HCT116 (cell line): ENCODE data around the gene ARL2. TPM values are rescaled to one million over a fixed set of nuclear protein-coding genes. Genes with fewer than 3 reads are reported as not detected.
A peak's percentile ranks its signal among the peaks of the same experiment; 100 is the strongest.

ENCODE experiments used
- ATAC-seq: fragments of 200-7000 bp; cut with Tn5 transposase; 2 replicates; pipeline ENCODE4 v1.9.1; 2020; ENCODE audit warnings: mild to moderate bottlenecking, moderate library complexity
- BruUV-seq: library from RNA; stranded (reverse); fragments of 400-500 nt; replicated peaks from 2 replicates; lab custom pipeline; 2021; lab: Mats Ljungman, UMichigan
- CTCF ChIA-PET: fragments of 300-600 bp; sonication (Branson Sonifier 250); formaldehyde crosslinking; loops from one replicate; lab custom pipeline; 2021; ENCODE audit warnings: antibody characterized with exemption; lab: Charles Lee
- POLR2A ChIA-PET: fragments of 300-600, 350-600 bp; sonication (Branson Sonifier 250); formaldehyde crosslinking; loops from one replicate; lab custom pipeline; 2021; ENCODE audit warnings: antibody characterized with exemption; lab: Charles Lee
- RAD21 ChIA-PET, 2 experiments: fragments of 300-600 bp; sonication (Branson Sonifier 250); formaldehyde crosslinking; loops; one replicate each; lab custom pipeline; 2023; ENCODE audit warnings: low total read pairs in 2 of 2; ENCODE audit not compliant: uncharacterized antibody in 2 of 2, unreplicated experiment in 2 of 2, low non-redundant PET in 1 of 2; lab: Charles Lee
- DNase-seq: peaks from one replicate; pipeline ENCODE4 v3.0.0-alpha.2; 2010; ENCODE audit warnings: low read depth, low spot score
- H2AFZ ChIP-seq: fragments of 200-600 bp; shearing (Covaris generic), sonication (generic); 2 replicates; pipeline ENCODE4 v1.6.1; 2017; ENCODE audit warnings: low read depth, mixed run types, mixed read lengths, antibody characterized with exemption, low read length; ENCODE audit not compliant: poor library complexity, severe bottlenecking
- H3K27ac ChIP-seq: 2 replicates; pipeline ENCODE4 v1.5.1; 2012; ENCODE audit warnings: low read depth, low read length
- H3K27me3 ChIP-seq: fragments of 200-600 bp; sonication (generic); 2 replicates; pipeline ENCODE4 v1.6.1; 2016; ENCODE audit warnings: mixed run types, low read length, mixed read lengths; ENCODE audit not compliant: insufficient read depth
- H3K36me3 ChIP-seq, 2 experiments: fragments of 200-500 bp in 1 of 2; fragments of 200-600 bp in 1 of 2; sonication (Bioruptor generic) in 1 of 2; sonication (generic) in 1 of 2; 2 replicates each; pipeline versions ENCODE4 v1.5.1 to v1.6.1; 2014 to 2016; ENCODE audit warnings: low read length in 2 of 2, inconsistent platforms in 1 of 2, mixed read lengths in 1 of 2, mixed run types in 1 of 2; ENCODE audit not compliant: insufficient read depth in 2 of 2, control insufficient read depth in 1 of 2
- H3K4me1 ChIP-seq, 2 experiments: fragments of 200-600 bp in 1 of 2; sonication (generic) in 1 of 2; 2 replicates each; pipeline versions ENCODE4 v1.5.1 to v1.6.1; 2012 to 2017; ENCODE audit warnings: low read length in 2 of 2, inconsistent platforms in 1 of 2, mild to moderate bottlenecking in 1 of 2, mixed read lengths in 1 of 2, mixed run types in 1 of 2, moderate library complexity in 1 of 2; ENCODE audit not compliant: insufficient read depth in 2 of 2, control insufficient read depth in 1 of 2
- H3K4me2 ChIP-seq: fragments of 200-600 bp; sonication (generic); 2 replicates; pipeline ENCODE4 v1.6.1; 2017; ENCODE audit warnings: mixed run types, low read length, mixed read lengths
- H3K4me3 ChIP-seq, 2 experiments: fragments of 200-600 bp in 1 of 2; sonication (generic) in 1 of 2; replicated peaks in 1 of 2; 2 replicates each; pipeline ENCODE4 v1.5.1; 2011 to 2016; ENCODE audit warnings: low read length in 2 of 2, control low read depth in 1 of 2, low read depth in 1 of 2, mild to moderate bottlenecking in 1 of 2, mixed read lengths in 1 of 2, mixed run types in 1 of 2
- H3K79me2 ChIP-seq: fragments of 200-600 bp; sonication (generic); 2 replicates; pipeline ENCODE4 v1.6.1; 2017; ENCODE audit warnings: mild to moderate bottlenecking, mixed run types, low read length, moderate library complexity, mixed read lengths; ENCODE audit not compliant: insufficient read depth
- H3K9ac ChIP-seq: fragments of 200-600 bp; sonication (generic); 2 replicates; pipeline ENCODE4 v1.6.1; 2016; ENCODE audit warnings: low read length, mixed read lengths
- H3K9me2 ChIP-seq: fragments of 200-600 bp; sonication (generic), shearing (Covaris generic); 2 replicates; pipeline ENCODE4 v1.6.1; 2017; ENCODE audit warnings: mixed run types, mild to moderate bottlenecking, moderate library complexity; ENCODE audit not compliant: insufficient read depth
- H3K9me3 ChIP-seq, 2 experiments: fragments of 200-500 bp in 1 of 2; fragments of 200-600 bp in 1 of 2; sonication (Bioruptor generic) in 1 of 2; sonication (generic) in 1 of 2; 2 replicates each; pipeline ENCODE4 v1.6.1; 2014 to 2017; ENCODE audit warnings: low read length in 2 of 2, mixed read lengths in 2 of 2, inconsistent platforms in 1 of 2, low read depth in 1 of 2, mild to moderate bottlenecking in 1 of 2, mixed run types in 1 of 2, moderate library complexity in 1 of 2; ENCODE audit not compliant: control insufficient read depth in 1 of 2, insufficient read depth in 1 of 2
- H4K20me1 ChIP-seq: fragments of 200-600 bp; sonication (generic), shearing (Covaris generic); 2 replicates; pipeline ENCODE4 v1.6.1; 2017; ENCODE audit warnings: mixed run types, mild to moderate bottlenecking, moderate library complexity; ENCODE audit not compliant: insufficient read depth
- EGR1 ChIP-seq: IDR thresholded peaks from 2 replicates; pipeline ENCODE4 v1.6.1; 2012; ENCODE audit warnings: low read depth
- JUND ChIP-seq: IDR thresholded peaks from 2 replicates; pipeline ENCODE4 v1.6.1; 2012
- RAD21 ChIP-seq: IDR thresholded peaks from 2 replicates; pipeline ENCODE4 v1.6.1; 2012; ENCODE audit warnings: low read depth, mild to moderate bottlenecking
- YY1 ChIP-seq: IDR thresholded peaks from 2 replicates; pipeline ENCODE4 v1.6.1; 2011; ENCODE audit warnings: low read length, low read depth, moderate library complexity, mild to moderate bottlenecking; ENCODE audit not compliant: insufficient replicate concordance; ENCODE audit errors: extremely low read depth
- ZNF274 ChIP-seq: fragments of 200-500 bp; sonication (Bioruptor generic); IDR thresholded peaks from 2 replicates; pipeline ENCODE4 v1.6.1; 2014; ENCODE audit warnings: mild to moderate bottlenecking, low read depth, low read length, inconsistent platforms
- intact Hi-C: fragments of 100-400 bp; cut with micrococcal nuclease; formaldehyde crosslinking; loops from 2 replicates; pipeline ENCODE4 v1.10.0; 2022
- total RNA-seq: library from RNA; stranded (reverse); gene quantifications from one replicate; pipeline ENCODE4 v1.2.1, GENCODE V29; 2021; ENCODE audit not compliant: unreplicated experiment
- TF ChIP-seq, protein P1 (sequence below), 3 experiments: fragments of 200-600 bp in 1 of 3; sonication (generic) in 1 of 3; IDR thresholded peaks in 2 of 3; conservative IDR thresholded peaks in 1 of 3; 2 replicates each; pipeline ENCODE4 v1.5.1; 2012 to 2017; ENCODE audit warnings: low read depth in 2 of 3, low read length in 2 of 3, antibody characterized with exemption in 1 of 3, borderline replicate concordance in 1 of 3, control low read depth in 1 of 3, mild to moderate bottlenecking in 1 of 3, mixed read lengths in 1 of 3, mixed run types in 1 of 3, moderate library complexity in 1 of 3; ENCODE audit not compliant: insufficient read depth in 1 of 3

ARL2 gene
- total RNA-seq, 1 experiment from 2014 or later = 68.7 TPM

DNA sequence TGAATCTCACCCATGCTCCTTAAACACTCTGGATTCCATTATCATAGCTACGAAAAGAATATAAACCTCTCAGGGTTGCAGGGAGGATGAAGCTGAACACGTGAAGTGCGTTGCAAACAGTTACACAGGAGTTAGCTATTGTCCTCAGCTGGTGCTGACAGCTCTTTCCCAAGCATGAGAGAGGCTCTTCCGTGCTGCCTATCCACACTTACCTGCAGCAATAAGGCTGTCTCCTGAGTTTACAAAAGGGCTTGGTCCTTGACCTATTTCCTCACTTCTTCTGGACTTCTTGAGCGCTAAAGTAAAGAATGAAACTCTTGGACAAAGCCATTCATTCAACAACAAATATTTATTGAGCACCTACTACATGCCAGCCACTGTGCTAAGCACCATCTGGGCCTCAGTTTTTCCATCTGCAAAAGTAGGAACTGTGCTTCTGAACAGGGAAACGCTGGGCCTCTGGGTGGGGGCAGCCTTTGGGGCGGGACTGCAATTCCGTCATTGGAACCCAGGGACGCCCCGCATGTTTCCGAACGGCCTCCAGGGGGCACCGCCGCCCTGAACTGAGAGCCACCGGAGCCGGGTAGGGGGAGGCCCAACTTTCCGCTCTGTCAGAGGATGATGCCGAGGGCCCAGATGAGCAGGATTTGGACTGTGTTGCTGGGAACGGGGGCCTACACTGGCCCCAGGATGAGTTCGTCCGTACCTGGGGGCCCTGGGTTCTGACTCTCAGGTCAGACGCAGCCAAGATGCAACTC is 651 bp upstream of the ARL2 start:
- no peak overlapping the region for H2AFZ ChIP-seq
- CTCF ChIA-PET = interaction anchor here (0.7 to 3.0 kb wide), 11 partner anchors 16 to 172 kb away, joined by 3 to 21 read pairs (median 4); partner anchors contain the start of genes BATF2 and SAC3D1
- peak overlapping the region; percentile 91 for H3K4me2 ChIP-seq

More for the DNA sequence above, 651 bp upstream of the ARL2 start:
- ChIA-PET RAD21 (interaction anchor here in 1 of 2 experiments (0.7 to 1.2 kb wide), 2 partner anchors 16 to 89 kb away, joined by 3 read pairs; partner anchors contain the start of gene PPP2R5B), POLR2A (interaction anchor here (0.5 to 2.0 kb wide), 7 partner anchors 11 to 1186 kb away, joined by 3 to 9 read pairs (median 3); partner anchors contain the start of genes BATF2 and TM7SF2)
- Histone ChIP-seq H3K79me2 (0 out of 2 replicates have a peak, but pooled peaks cover 5% of the 10 kb centered on the region), H3K4me3 (peak overlapping the region; percentile 71 to 75), H3K27me3 (no peaks in the 10 kb centered on the region), H3K4me1 (peaks cover 15 to 36% of the 10 kb centered on the region in 2 experiments), H4K20me1 (no peaks in the 10 kb centered on the region), H3K27ac (peak overlapping the region; percentile 87), H3K9me3 (no peaks in the 10 kb centered on the region), H3K36me3 (no peaks in the 10 kb centered on the region), H3K9me2 (no peaks in the 10 kb centered on the region), H3K9ac (peak overlapping the region; percentile 80)
- peak; percentile 72 for DNase-seq
- ATAC-seq = peak; percentile 81
- intact Hi-C loops = loop anchor here (5.0 to 10.0 kb wide), 4 partner anchors 64 to 241 kb away; partner anchors contain the start of genes VPS51 and ZNHIT2
- TF ChIP-seq, protein P1, sequence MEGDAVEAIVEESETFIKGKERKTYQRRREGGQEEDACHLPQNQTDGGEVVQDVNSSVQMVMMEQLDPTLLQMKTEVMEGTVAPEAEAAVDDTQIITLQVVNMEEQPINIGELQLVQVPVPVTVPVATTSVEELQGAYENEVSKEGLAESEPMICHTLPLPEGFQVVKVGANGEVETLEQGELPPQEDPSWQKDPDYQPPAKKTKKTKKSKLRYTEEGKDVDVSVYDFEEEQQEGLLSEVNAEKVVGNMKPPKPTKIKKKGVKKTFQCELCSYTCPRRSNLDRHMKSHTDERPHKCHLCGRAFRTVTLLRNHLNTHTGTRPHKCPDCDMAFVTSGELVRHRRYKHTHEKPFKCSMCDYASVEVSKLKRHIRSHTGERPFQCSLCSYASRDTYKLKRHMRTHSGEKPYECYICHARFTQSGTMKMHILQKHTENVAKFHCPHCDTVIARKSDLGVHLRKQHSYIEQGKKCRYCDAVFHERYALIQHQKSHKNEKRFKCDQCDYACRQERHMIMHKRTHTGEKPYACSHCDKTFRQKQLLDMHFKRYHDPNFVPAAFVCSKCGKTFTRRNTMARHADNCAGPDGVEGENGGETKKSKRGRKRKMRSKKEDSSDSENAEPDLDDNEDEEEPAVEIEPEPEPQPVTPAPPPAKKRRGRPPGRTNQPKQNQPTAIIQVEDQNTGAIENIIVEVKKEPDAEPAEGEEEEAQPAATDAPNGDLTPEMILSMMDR (IDR thresholded peaks at IDR 0.05 in 2 of 3, conservative IDR thresholded peaks at IDR 0.05 in 1 of 3; ENCODE audit: borderline replicate concordance in 1 of 3, insufficient read depth in 1 of 3, low read depth in 2 of 3, low read length in 2 of 3) = peak; percentile 73 to 87 (median 81)
- TF ChIP-seq JUND (no peak), YY1 (peak; percentile 43), EGR1 (no peak), ZNF274 (no peak), RAD21 (peak; percentile 80)
- BruUV-seq = TSS peak; percentile 89
